Mononuclear cell (primary cell): ENCODE results near the gene FKBP8. TPM values are rescaled to one million over a fixed set of nuclear protein-coding genes. Genes with fewer than 3 reads are reported as not detected.

Experiments
- H3K27me3 ChIP-seq: 2 replicates; pipeline ENCODE4 v1.6.0; 2011; ENCODE audit warnings: low read length, control low read depth; ENCODE audit not compliant: insufficient read depth
- H3K4me1 ChIP-seq: 2 replicates; pipeline ENCODE4 v1.5.1; 2011; ENCODE audit warnings: mild to moderate bottlenecking, low read length, control low read depth; ENCODE audit not compliant: insufficient read depth
- H3K4me3 ChIP-seq: 2 replicates; pipeline ENCODE4 v1.5.1; 2011; ENCODE audit warnings: mild to moderate bottlenecking, low read length, moderate library complexity
- H3K9me3 ChIP-seq: 2 replicates; pipeline ENCODE4 v1.5.1; 2011; ENCODE audit warnings: low read depth, mild to moderate bottlenecking, control low read depth, low read length
- total RNA-seq: library from RNA; depleted of rRNA; stranded (reverse); fragments of >200 nt; gene quantifications from one replicate; pipeline ENCODE4 v1.2.3, GENCODE V29; 2012

The FKBP8 gene
- total RNA-seq, 1 donor = 169 TPM

GRCh38 chr19:18493440-18494266 lies 49.7 kb downstream of the FKBP8 start:
- Histone ChIP-seq H3K4me3 (no peak overlapping the region), H3K27me3 (no peaks in the 10 kb centered on the region), H3K9me3 (no peaks in the 10 kb centered on the region), H3K4me1 (peaks cover 80% of the 10 kb centered on the region)

- H3K9me3 ChIP-seq = no peaks in the 10 kb centered on the region
- H3K27me3 ChIP-seq = no peaks in the 10 kb centered on the region
- peaks cover 80% of the 10 kb centered on the region for H3K4me1 ChIP-seq
- H3K4me3 ChIP-seq = no peak overlapping the region
Measured at GRCh38 chr19:18491995-18492953, 51.1 kb downstream of the FKBP8 start.

- no peaks in the 10 kb centered on the region for H3K9me3 ChIP-seq
- no peaks in the 10 kb centered on the region for H3K27me3 ChIP-seq
- peaks cover 80% of the 10 kb centered on the region for H3K4me1 ChIP-seq
- no peak overlapping the region for H3K4me3 ChIP-seq
Measured at GRCh38 chr19:18490728-18491127, 52.6 kb downstream of the FKBP8 start.

- Histone ChIP-seq H3K4me1 (peaks cover 80% of the 10 kb centered on the region), H3K4me3 (no peak overlapping the region), H3K27me3 (no peaks in the 10 kb centered on the region), H3K9me3 (no peaks in the 10 kb centered on the region)
Measured at GRCh38 chr19:18489627-18490184, 53.7 kb downstream of the FKBP8 start.

GRCh38 chr19:18488838-18489626 lies 54.3 kb downstream of the FKBP8 start:
- Histone ChIP-seq H3K27me3 (no peaks in the 10 kb centered on the region), H3K9me3 (no peaks in the 10 kb centered on the region), H3K4me1 (peaks cover 80% of the 10 kb centered on the region), H3K4me3 (no peak overlapping the region)

GRCh38 chr19:18488403-18488723 lies 55.0 kb downstream of the FKBP8 start:
- Histone ChIP-seq H3K27me3 (no peaks in the 10 kb centered on the region), H3K9me3 (no peaks in the 10 kb centered on the region), H3K4me1 (peaks cover 80% of the 10 kb centered on the region), H3K4me3 (no peak overlapping the region)

- Histone ChIP-seq H3K9me3 (no peaks in the 10 kb centered on the region), H3K27me3 (no peaks in the 10 kb centered on the region), H3K4me3 (no peak overlapping the region), H3K4me1 (peaks cover 80% of the 10 kb centered on the region)
Measured at GRCh38 chr19:18487576-18488402, 55.6 kb downstream of the FKBP8 start.

- Histone ChIP-seq H3K9me3 (no peaks in the 10 kb centered on the region), H3K4me1 (peaks cover 81% of the 10 kb centered on the region), H3K4me3 (no peak overlapping the region), H3K27me3 (no peaks in the 10 kb centered on the region)
Measured at GRCh38 chr19:18486746-18487145, 56.6 kb downstream of the FKBP8 start.

GRCh38 chr19:18484992-18485391 lies 58.4 kb downstream of the FKBP8 start:
- Histone ChIP-seq H3K4me1 (peaks cover 85% of the 10 kb centered on the region), H3K4me3 (no peak overlapping the region), H3K9me3 (no peaks in the 10 kb centered on the region), H3K27me3 (no peaks in the 10 kb centered on the region)

- no peak overlapping the region for H3K4me3 ChIP-seq
- peaks cover 99% of the 10 kb centered on the region for H3K4me1 ChIP-seq
- no peaks in the 10 kb centered on the region for H3K27me3 ChIP-seq
- no peaks in the 10 kb centered on the region for H3K9me3 ChIP-seq
Measured at GRCh38 chr19:18483119-18483890, 60.1 kb downstream of the FKBP8 start.

Other genes with a start within 250 kb of the FKBP8 start
- 62.4 TPM for gene LSM4, start 220.5 kb downstream of the FKBP8 start, total RNA-seq
- 21.4 TPM for gene PGPEP1, start 203.0 kb downstream of the FKBP8 start, total RNA-seq
- gene GDF15, start 157.4 kb downstream of the FKBP8 start, total RNA-seq = not detected
- gene LRRC25, start 146.0 kb downstream of the FKBP8 start, total RNA-seq = 32.7 TPM
- gene SSBP4, start 124.2 kb downstream of the FKBP8 start, total RNA-seq = 46.2 TPM
- gene ISYNA1, start 105.4 kb downstream of the FKBP8 start, total RNA-seq = 7.8 TPM
- 40.4 TPM for gene ELL, start 21.5 kb downstream of the FKBP8 start, total RNA-seq
- gene KXD1, start 14.3 kb upstream of the FKBP8 start, total RNA-seq = 70.5 TPM
- 1,795 TPM for gene UBA52, start 28.3 kb upstream of the FKBP8 start, total RNA-seq
- 48.7 TPM for gene REX1BD, start 45.2 kb upstream of the FKBP8 start, total RNA-seq
- gene CRLF1, start 63.2 kb upstream of the FKBP8 start, total RNA-seq = 0.21 TPM
- gene TMEM59L, start 69.3 kb upstream of the FKBP8 start, total RNA-seq = not detected
- gene KLHL26, start 93.5 kb upstream of the FKBP8 start, total RNA-seq = 8.0 TPM
- gene CRTC1, start 140.1 kb upstream of the FKBP8 start, total RNA-seq = 4.3 TPM
- not detected for gene COMP, start 247.7 kb upstream of the FKBP8 start, total RNA-seq